HG02973 (cell line): ENCODE results near the gene CLN6.
"Not testable (repeated sequence)": the region's sequence is repeated elsewhere in the genome, so short reads cannot be mapped to it uniquely, and the experiment has no call there.

ENCODE experiments used
- ATAC-seq: cut with Tn5 transposase; IDR thresholded peaks from one replicate; pipeline ENCODE4 v1.9.1; 2021; ENCODE audit warnings: moderate library complexity; ENCODE audit not compliant: unreplicated experiment

The CLN6 gene

GRCh38 chr15:68207176-68207935 lies 22.2 kb downstream of the CLN6 start:
- ATAC-seq, result no peak

GRCh38 chr15:68206711-68207151 lies 22.8 kb downstream of the CLN6 start:
- ATAC-seq, result no peak

GRCh38 chr15:68205954-68206539 lies 23.5 kb downstream of the CLN6 start:
- no peak for ATAC-seq

- no peak for ATAC-seq
These were observed 24.0 kb downstream of the CLN6 start for GRCh38 chr15:68205558-68205944.

GRCh38 chr15:68204776-68205557 lies 24.6 kb downstream of the CLN6 start, which contains the start of gene CALML4:
TSS of gene CALML4 (minus strand) at chr15:68205332. CDS start at chr15:68205247, 85 bp downstream.
- ATAC-seq, result no peak

GRCh38 chr15:68204361-68204760 lies 25.2 kb downstream of the CLN6 start:
- ATAC-seq, result no peak

- no peak for ATAC-seq
These were observed 25.6 kb downstream of the CLN6 start for GRCh38 chr15:68203956-68204355.

- ATAC-seq, result no peak
These were observed 26.0 kb downstream of the CLN6 start for GRCh38 chr15:68203486-68203885.

- not testable (repeated sequence) for ATAC-seq
These were observed 26.5 kb downstream of the CLN6 start for GRCh38 chr15:68202994-68203393.

- ATAC-seq, result no peak
These were observed 27.7 kb downstream of the CLN6 start for GRCh38 chr15:68201879-68202261.

- no peak for ATAC-seq
These were observed 28.2 kb downstream of the CLN6 start for GRCh38 chr15:68201153-68201878.

GRCh38 chr15:68200016-68200861 lies 29.3 kb downstream of the CLN6 start:
- no peak for ATAC-seq

GRCh38 chr15:68199340-68199739 lies 30.2 kb downstream of the CLN6 start:
- no peak for ATAC-seq

- no peak for ATAC-seq
These were observed 31.7 kb downstream of the CLN6 start for GRCh38 chr15:68197661-68198437.

- no peak for ATAC-seq
These were observed 32.4 kb downstream of the CLN6 start for GRCh38 chr15:68197170-68197492.

GRCh38 chr15:68196445-68197169 lies 32.9 kb downstream of the CLN6 start:
- no peak for ATAC-seq

GRCh38 chr15:68195336-68196112 lies 34.0 kb downstream of the CLN6 start:
- ATAC-seq, result no peak

GRCh38 chr15:68192804-68193486 lies 36.6 kb downstream of the CLN6 start:
- ATAC-seq, result no peak
